HG02642 (cell line): ENCODE results near the gene CYP39A1.

Experiments
- ATAC-seq: cut with Tn5 transposase; IDR thresholded peaks from one replicate; pipeline ENCODE4 v1.9.1; 2021; ENCODE audit warnings: mild to moderate bottlenecking; ENCODE audit not compliant: unreplicated experiment, poor library complexity

Gene CYP39A1

GRCh38 chr6:46598215-46598614 lies 54.4 kb downstream of the CYP39A1 start:
- no peak for ATAC-seq

- no peak for ATAC-seq
Measured at GRCh38 chr6:46592740-46593139, 59.9 kb downstream of the CYP39A1 start.

- ATAC-seq: no peak
Measured at GRCh38 chr6:46592046-46592445, 60.6 kb downstream of the CYP39A1 start.

GRCh38 chr6:46590765-46591164 lies 61.9 kb downstream of the CYP39A1 start:
- no peak for ATAC-seq

GRCh38 chr6:46586906-46587305 lies 65.7 kb downstream of the CYP39A1 start:
- no peak for ATAC-seq

GRCh38 chr6:46584586-46584985 lies 68.0 kb downstream of the CYP39A1 start:
- no peak for ATAC-seq

- no peak for ATAC-seq
Measured at GRCh38 chr6:46583721-46584120, 68.9 kb downstream of the CYP39A1 start.

GRCh38 chr6:46583081-46583480 lies 69.5 kb downstream of the CYP39A1 start:
- ATAC-seq: no peak

GRCh38 chr6:46581459-46582177 lies 71.0 kb downstream of the CYP39A1 start:
- no peak for ATAC-seq

- no peak for ATAC-seq
Measured at GRCh38 chr6:46575530-46575929, 77.1 kb downstream of the CYP39A1 start.

GRCh38 chr6:46573140-46573539 lies 79.5 kb downstream of the CYP39A1 start:
- ATAC-seq: no peak

- no peak for ATAC-seq
Measured at GRCh38 chr6:46565531-46565930, 87.1 kb downstream of the CYP39A1 start.

GRCh38 chr6:46563924-46564323 lies 88.7 kb downstream of the CYP39A1 start:
- no peak for ATAC-seq

GRCh38 chr6:46556053-46556452 lies 96.6 kb downstream of the CYP39A1 start:
- no peak for ATAC-seq

- no peak for ATAC-seq
Measured at GRCh38 chr6:46555129-46555528, 97.5 kb downstream of the CYP39A1 start.

- ATAC-seq: no peak
Measured at GRCh38 chr6:46549155-46549554, 103.5 kb downstream of the CYP39A1 start.

- no peak for ATAC-seq
Measured at GRCh38 chr6:46541556-46541955, 111.1 kb downstream of the CYP39A1 start.

GRCh38 chr6:46539866-46540265 lies 112.8 kb downstream of the CYP39A1 start:
- ATAC-seq: no peak

- no peak for ATAC-seq
Measured at GRCh38 chr6:46538800-46539480, 113.7 kb downstream of the CYP39A1 start.

- no peak for ATAC-seq
Measured at GRCh38 chr6:46530896-46531295, 121.7 kb downstream of the CYP39A1 start.

- ATAC-seq: no peak
Measured at GRCh38 chr6:46528961-46529750, 123.5 kb downstream of the CYP39A1 start.
